ENCODE data around the gene MPZL2.

Gene MPZL2

GRCh38 chr11:118283037-118283636 is 19.0 kb upstream of the MPZL2 start:
- DNase-seq: no peak

- no peak for DNase-seq
Observed at GRCh38 chr11:118282606-118283005, 18.5 kb upstream of the MPZL2 start.

DNA sequence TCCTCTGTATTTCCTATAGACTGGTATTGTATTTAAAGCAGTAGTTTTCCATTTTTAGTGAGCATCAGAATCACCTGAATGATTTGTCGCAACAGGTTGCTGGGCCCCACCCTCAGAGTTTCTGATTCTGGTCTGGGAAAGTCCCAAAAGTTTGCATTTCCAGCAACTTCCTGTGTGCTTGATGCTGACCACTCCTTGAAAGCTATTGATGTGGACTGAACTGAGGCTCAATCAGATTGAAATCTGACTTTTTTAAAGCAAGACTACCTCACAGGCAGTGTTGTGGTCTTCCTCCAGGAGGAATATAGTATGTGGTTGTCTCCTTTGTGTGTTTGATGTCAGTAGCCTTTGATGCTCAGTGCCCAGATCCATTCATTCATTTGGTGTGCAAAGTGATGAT is 17.2 kb upstream of the MPZL2 start:
- DNase-seq: no peak

DNA sequence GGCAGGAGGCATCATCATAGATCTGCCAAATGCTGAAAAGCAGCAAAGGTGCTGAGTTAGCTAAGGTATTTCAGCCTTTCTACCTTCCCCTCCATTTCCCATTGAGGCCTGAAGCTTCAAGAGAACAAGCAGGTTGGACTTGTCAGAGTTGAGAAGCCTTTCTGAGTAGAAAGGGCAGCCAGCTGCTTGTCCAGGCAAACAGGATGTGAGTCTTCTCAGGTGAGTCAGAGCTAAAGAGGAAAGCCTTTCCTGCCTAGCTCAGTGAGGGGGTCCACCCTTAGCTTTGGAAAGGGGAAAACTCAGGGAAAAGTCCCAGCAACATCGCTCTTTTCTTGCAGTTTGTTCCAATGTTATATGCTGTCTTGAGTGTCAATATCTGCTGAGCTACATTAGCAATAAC is 13.2 kb upstream of the MPZL2 start:
- no peak for DNase-seq

GRCh38 chr11:118276422-118276821 is 12.3 kb upstream of the MPZL2 start:
- no peak for DNase-seq

- DNase-seq: no peak
Observed at GRCh38 chr11:118275176-118275575, 11.1 kb upstream of the MPZL2 start.

GRCh38 chr11:118274186-118274585 is 10.1 kb upstream of the MPZL2 start:
- DNase-seq: no peak

DNA sequence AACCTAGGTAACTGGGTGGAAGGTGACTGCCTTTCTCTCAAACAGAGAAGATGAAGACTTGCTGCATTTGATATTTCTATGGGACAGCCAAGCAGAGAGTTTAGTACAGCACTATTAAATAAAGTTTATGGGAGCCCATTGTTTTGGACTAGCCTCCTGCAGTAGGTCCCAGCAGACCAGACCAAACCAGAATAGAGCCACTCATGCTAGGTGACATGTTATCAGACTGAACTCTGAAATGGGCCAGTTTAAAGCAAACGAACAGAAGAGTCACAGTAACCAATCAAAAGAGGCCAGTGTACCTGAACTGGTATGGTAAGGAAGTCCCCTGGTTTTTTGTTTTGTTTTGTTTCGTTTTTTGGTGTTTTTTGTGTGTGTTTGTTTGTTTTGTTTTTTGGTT is 7.9 kb upstream of the MPZL2 start:
- DNase-seq: no peak

DNA sequence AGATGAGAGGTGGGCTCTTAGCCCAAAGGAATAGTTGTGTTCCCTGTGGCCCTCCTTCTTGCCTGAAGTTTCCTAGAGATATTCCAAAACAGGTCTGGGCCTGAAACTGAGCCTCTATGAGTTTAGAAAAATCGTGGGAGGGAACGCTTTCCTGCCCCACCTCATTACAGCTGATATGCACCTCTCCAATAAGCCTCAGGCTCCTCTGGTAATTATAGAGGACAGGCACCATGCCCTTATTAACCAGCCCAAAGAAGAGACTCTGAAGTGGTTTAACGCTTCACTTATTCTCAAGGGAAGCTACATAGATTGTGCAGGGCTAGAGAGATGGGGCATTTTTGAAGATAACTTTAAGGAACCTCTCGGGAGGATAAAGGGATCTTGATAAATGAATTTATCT is 3.4 kb upstream of the MPZL2 start:
- peak; percentile 1 to 16 for DNase-seq

GRCh38 chr11:118265954-118266353 is 1.9 kb upstream of the MPZL2 start:
- DNase-seq: no peak

GRCh38 chr11:118264569-118265465 is 720 bp upstream of the MPZL2 start:
- no peak for DNase-seq

- no peak for DNase-seq
Observed at GRCh38 chr11:118263112-118263511, 985 bp downstream of the MPZL2 start.

- no peak for DNase-seq
Observed at GRCh38 chr11:118260353-118260752, 3.7 kb downstream of the MPZL2 start.

DNA sequence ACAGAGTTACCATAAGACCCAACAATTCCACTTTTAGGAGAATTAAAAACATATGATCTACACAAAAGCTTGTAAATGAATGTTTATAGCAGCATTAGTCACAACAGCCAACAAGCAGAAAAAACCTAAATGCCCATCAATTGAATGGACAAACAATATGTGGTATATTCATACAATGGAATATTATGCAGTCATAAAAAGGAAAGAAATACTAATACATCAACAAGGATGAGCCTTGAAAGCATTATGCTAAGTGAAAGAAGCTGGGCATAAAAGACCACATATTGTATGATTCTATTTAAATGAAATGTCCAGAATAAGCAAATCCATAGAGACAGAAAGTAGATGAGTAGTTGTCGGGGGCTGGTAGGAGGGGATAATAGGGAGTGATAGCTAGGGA is 5.0 kb downstream of the MPZL2 start:
- DNase-seq: no peak

GRCh38 chr11:118258410-118258809 is 5.7 kb downstream of the MPZL2 start:
- no peak for DNase-seq

DNA sequence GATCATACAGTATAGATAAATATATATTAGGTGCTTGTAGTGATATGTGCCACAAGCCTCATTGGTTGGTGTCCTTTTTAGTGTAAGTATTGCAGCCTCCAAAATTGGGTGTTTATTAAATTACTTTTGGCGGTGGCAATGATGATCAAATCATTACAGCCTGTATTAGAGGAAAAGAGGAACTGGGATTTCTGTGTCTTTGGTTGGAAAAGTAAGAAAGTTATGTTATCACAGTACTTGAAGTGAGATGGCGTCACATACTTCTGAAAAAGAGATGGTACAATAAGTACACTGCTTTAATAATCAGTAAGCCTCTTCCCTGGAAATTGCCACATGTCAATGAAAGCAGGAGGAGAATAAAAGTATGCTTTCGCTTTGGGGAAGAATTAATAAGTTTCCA is 11.4 kb downstream of the MPZL2 start:
- DNase-seq: no peak

GRCh38 chr11:118251858-118252652 is 12.0 kb downstream of the MPZL2 start, which contains the start of gene MPZL3:
MPZL3 (minus strand) TSS chr11:118252365; CDS start chr11:118252294, 71 bp downstream.
- peak; percentile 87 to 90 for DNase-seq

DNA sequence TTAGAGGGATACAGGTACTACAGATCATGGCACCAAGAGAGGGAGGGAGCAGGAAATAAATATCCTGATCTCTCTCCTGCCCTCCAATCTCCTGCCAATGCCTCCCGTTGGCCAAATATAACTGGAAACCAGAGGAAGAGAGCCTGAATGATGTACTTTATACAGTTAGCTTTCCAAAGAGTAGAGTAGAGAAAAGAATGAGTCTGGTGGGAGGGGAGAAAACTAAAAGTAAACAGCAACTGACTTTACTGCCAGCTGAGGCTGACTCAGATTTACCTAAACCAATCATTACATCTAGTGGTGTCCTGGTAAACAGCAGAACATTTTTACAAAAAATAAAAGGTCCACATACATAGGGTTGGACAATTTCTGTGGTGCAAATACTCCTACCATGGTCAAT is 17.1 kb downstream of the MPZL2 start:
- DNase-seq: no peak

GRCh38 chr11:118245936-118246562 is 18.0 kb downstream of the MPZL2 start:
- no peak for DNase-seq

DNA sequence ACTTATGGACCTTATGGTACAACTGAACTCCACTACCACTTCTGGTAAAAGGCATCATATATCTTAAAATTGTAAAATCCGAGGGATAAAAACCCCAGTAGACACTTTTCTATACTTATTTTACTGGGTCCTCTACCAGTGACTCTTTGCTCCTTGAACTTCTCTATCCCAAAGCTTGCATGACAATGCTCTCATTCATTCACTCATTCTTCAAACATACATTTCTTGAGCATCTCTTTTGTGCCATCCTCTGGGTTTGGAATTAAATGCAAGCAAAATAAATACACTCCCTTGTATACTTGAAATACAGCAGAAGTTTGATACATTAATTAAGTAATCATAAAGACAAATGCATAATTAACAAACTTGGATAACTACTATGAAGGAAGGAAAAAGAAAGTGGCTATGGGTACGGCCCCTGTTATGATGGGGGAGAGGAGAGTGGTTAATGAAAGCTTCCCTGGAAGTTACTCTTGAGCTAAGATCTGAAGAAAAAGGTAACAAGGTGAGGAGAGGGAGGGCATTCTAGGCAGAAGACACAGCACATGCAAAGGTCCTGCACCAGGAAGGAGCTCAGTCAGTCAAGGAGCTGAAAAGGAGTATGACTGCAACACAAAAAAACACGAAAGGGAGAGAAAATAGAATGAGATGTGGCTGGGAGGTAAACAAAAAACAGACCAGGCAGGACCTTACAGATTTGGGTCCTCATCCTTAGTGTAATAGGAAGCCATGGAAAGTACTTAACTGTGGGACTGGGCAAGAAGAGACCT is 19.9 kb downstream of the MPZL2 start:
- DNase-seq: no peak

DNA sequence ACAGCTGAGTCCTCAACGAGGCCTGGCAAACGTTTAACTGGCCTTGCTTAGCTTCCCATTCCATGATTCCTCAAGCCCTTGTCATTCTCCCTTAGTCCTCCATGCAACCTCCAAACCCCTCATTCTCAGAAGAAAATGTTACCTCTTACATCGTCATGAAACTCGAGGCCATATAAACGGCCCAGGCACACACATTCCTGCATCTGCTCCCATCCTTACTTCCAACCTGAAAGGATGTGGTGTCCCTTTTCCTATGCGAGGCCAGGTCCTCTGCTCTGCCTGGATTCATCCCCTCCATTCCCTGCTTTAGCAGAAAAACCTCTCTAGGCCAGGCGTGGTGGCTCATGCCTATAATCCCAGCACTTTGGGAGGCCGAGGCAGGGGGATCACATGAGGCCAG is 20.9 kb downstream of the MPZL2 start:
- DNase-seq: no peak

- no peak for DNase-seq
Observed at GRCh38 chr11:118241764-118242098, 22.4 kb downstream of the MPZL2 start.

Data from NCI-H187 (cell line).